VCaP (cell line): ENCODE measurements around the gene MLC1.

Experiments
- H3K27ac ChIP-seq: fragments of 450-650 bp; 2 replicates; pipeline ENCODE4 v1.5.1; 2017
- CTCF ChIP-seq: fragments of 450-650 bp; conservative IDR thresholded peaks from 2 replicates; pipeline ENCODE4 v1.5.1; 2017; ENCODE audit warnings: mild to moderate bottlenecking, moderate library complexity

The MLC1 gene

GRCh38 chr22:50085211-50085972 lies at the start of gene MLC1:
TSS of gene MLC1 (minus strand) at chr22:50085426. CDS start at chr22:50084902, 524 bp downstream.
- no peak for TF ChIP-seq CTCF
- no peak within 1 kb of the TSS for H3K27ac ChIP-seq

- TF ChIP-seq CTCF: no peak
Measured at GRCh38 chr22:50134481-50134880, 49.3 kb upstream of the MLC1 start.

GRCh38 chr22:50131894-50132293 lies 46.7 kb upstream of the MLC1 start:
- no peak for TF ChIP-seq CTCF
- peak overlapping the region; percentile 27 for H3K27ac ChIP-seq

More at GRCh38 chr22:50134481-50134880, 49.3 kb upstream of the MLC1 start:
- no peak overlapping the region for H3K27ac ChIP-seq

GRCh38 chr22:50129121-50129736 lies 44.0 kb upstream of the MLC1 start:
- 0 out of 2 replicates have a peak overlapping the region, but pooled peaks have one; percentile 20 for H3K27ac ChIP-seq
- no peak for TF ChIP-seq CTCF

GRCh38 chr22:50125029-50125428 lies 39.8 kb upstream of the MLC1 start:
- TF ChIP-seq CTCF: no peak
- no peak overlapping the region for H3K27ac ChIP-seq

- TF ChIP-seq CTCF: no peak
- H3K27ac ChIP-seq: no peak overlapping the region
Measured at GRCh38 chr22:50123119-50123518, 37.9 kb upstream of the MLC1 start.

GRCh38 chr22:50121202-50121740 lies 36.0 kb upstream of the MLC1 start:
- no peak for TF ChIP-seq CTCF
- H3K27ac ChIP-seq: no peak overlapping the region
